GM12801 (cell line): Measurements from ENCODE around the gene RHBDD1.

Source experiments
- TF ChIP-seq, protein P1 (sequence below): IDR thresholded peaks from one replicate; pipeline ENCODE4 v1.5.1; 2011; ENCODE audit warnings: control low read depth; ENCODE audit not compliant: insufficient read length; ENCODE audit errors: extremely low read depth

The RHBDD1 gene

DNA sequence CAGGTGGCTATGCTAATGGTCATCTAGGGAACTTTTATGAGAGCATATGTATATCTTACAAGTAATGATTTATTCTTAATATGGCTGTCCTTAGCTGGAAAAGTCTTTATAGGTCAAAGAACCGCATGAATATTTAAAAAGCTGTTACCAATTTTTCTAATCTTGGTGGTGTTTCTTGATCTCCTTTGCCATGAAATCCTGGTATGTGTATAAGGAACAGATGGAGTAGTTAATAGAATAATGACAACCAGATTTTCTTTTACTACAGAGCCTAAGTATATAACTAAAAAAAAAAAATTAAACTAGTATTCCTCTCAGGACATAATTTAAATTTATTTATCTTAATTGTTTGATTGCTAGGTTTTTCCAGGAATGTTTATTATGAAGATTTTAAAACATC lies 74.5 kb downstream of the RHBDD1 start:
- TF ChIP-seq, protein P1, sequence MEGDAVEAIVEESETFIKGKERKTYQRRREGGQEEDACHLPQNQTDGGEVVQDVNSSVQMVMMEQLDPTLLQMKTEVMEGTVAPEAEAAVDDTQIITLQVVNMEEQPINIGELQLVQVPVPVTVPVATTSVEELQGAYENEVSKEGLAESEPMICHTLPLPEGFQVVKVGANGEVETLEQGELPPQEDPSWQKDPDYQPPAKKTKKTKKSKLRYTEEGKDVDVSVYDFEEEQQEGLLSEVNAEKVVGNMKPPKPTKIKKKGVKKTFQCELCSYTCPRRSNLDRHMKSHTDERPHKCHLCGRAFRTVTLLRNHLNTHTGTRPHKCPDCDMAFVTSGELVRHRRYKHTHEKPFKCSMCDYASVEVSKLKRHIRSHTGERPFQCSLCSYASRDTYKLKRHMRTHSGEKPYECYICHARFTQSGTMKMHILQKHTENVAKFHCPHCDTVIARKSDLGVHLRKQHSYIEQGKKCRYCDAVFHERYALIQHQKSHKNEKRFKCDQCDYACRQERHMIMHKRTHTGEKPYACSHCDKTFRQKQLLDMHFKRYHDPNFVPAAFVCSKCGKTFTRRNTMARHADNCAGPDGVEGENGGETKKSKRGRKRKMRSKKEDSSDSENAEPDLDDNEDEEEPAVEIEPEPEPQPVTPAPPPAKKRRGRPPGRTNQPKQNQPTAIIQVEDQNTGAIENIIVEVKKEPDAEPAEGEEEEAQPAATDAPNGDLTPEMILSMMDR = no peak

DNA sequence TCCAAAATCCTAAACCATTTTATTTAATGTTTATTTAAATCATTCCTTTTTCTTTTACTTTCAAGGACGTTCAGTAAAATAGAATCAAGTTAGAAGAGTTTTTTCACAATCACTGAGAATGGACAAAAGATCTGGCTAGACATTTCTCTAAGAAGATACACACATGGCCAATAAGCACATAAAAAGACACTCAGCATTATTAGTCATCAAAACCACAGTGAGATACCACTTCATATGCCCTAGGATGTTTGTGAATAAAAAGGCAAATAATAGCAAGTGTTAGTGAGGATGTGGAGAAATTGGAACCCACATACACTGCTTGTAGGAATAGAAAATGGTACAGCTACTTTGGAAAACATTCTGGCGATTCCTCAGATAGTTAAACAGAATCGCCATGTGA lies 76.1 kb downstream of the RHBDD1 start:
- TF ChIP-seq, protein P1 = no peak

DNA sequence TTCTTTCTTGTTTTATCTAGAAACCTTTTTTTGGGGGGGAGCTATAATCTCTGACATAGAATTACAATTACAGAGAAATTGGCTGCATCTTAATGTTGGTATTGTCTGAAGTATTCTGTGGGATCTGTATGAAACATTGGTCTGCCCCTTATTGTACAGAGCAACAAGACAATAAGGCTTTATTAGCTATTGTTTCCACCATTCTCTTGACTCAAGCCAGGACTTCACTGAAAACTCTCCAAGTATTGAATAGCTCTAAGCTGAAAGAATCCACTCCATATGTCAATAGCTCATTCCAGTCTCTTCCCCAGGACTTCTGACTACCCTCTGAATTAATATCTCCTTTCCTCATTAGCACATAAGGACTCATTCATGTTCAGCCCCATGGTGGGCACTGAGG lies 77.8 kb downstream of the RHBDD1 start:
- TF ChIP-seq, protein P1 = no peak

DNA sequence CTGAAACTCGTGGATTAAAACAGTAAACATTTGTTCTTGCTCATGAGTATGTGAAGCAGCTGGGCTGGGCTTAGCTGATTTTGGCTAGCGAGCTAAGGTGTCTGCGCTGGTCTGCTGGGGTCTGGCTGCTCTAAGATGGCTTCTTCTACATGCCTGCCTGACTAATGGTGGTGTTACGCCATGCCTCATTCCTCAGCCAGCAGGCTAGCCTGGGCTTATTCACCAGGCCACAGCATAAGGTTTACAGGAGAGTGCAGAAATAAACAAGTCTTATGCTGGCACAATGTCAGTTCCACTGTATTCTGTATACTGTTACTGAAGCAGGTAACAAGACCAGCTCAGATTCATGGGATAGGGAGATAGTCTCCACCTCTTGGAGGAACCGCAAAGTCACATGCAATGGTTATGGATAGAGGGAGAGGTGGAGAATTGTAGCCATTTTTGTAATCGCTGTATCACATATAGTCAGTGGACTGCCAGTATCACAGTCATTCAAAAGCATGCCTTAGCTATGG lies 80.0 kb downstream of the RHBDD1 start:
- TF ChIP-seq, protein P1 = no peak

DNA sequence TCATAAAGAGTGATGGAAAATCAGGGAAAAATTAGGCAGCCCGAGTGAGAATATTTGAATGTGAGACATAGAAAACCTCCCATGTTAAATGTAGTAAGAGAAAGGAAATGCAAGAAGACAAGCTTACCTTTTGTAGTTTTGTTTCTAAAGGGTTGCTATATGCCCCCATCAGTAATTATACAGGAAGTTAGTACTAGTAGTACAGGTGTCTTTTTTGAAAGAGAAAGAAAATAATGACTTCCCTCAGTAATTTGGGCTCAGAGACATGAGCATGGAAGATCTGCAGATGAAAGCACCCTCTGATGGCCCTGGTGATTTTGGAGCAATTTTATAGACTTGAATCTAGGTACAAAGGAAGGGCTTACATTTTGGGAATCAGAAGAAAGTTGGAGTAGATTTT lies 80.8 kb downstream of the RHBDD1 start:
- TF ChIP-seq, protein P1 = no peak

DNA sequence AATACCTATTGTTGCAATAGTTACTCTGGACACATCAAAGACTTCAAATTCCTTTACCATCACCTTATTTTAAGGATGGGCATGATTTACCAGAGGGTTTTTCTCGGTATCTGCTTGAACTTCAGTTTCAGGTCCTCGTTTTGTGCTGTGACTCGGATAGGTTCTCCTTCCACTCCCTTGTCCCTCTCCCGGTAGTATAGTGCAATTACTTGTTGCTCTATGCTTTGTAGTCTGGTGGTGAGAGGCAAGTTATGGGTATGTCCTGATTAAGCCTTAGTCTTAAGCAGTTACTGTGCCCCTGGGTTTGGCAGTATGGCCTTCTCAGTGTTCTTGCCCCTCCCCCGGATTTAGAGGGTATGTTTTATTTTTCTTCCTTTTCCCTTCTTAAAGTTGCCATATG lies 96.6 kb downstream of the RHBDD1 start:
- TF ChIP-seq, protein P1 = no peak

DNA sequence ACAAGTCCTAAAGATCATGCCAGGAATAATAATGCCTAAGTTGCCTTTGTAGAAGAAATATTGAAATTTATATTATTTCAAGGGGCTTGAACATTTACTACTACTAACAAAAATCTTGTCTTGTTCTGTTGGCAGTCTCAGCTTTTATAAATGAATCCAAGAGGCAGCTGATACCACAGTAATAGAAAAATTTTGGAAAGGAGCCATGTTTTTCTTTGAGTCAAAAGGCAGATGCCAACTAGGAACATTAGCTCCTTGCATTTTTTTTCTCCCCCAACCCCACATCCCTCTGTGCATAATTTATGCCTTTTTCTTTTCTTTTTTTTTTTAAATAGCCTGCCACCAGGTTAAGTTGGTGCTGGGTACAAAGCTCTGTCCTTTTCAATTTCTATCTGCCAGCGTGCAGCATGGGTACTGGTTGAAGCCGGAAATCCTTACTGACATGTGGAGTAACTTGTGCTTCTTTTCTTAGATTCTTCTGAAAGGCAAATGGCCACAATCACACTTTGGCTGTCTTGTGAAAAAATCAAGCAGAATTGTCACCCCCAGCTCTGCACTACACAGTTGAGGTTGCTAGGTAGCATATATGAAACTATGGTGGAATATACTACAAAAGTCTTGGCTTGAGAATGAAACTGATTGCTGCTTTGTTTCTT lies 98.8 kb downstream of the RHBDD1 start:
- TF ChIP-seq, protein P1 = no peak
